ENCODE data around the gene STX16.
A peak's percentile ranks its signal among the peaks of the same experiment; 100 is the strongest.

The STX16 gene

DNA sequence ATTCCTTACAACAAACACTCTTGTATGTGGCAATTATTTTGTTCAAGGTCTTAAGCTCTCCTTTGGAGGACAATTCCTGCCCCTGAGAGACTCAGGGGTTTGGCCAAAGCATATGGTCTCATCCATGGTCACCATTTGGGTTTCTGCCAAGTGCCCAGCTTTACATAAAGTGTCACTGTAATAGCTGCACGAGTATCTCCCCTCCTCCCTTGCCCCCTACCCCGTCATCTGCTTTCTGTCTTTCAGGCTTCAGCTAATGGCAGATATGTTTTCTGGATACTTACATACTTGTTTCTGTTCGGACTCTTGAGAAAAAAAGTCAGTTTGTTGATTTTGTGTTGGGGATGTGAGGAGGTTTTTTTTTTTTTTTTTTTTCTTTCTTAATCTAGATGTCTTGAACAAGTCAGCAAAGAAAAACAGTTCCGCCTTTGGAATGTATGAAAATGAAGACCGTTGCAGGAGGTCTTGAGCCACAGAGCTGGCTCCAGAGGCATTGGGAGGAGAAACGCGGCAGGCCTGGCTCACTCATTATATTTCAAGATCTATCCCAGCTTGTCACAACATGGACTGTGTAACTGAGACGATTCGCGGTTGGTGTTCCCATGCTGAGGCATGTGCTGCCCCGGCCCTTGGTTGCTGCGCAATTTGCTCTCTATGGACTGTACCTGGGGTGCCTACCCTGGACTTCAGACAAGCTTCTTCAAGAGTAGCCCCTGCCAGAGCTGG, 32.6 kb upstream of the STX16 start:
- DNase-seq (ENCODE audit: low read depth in 3 of 3), result no peak

DNA sequence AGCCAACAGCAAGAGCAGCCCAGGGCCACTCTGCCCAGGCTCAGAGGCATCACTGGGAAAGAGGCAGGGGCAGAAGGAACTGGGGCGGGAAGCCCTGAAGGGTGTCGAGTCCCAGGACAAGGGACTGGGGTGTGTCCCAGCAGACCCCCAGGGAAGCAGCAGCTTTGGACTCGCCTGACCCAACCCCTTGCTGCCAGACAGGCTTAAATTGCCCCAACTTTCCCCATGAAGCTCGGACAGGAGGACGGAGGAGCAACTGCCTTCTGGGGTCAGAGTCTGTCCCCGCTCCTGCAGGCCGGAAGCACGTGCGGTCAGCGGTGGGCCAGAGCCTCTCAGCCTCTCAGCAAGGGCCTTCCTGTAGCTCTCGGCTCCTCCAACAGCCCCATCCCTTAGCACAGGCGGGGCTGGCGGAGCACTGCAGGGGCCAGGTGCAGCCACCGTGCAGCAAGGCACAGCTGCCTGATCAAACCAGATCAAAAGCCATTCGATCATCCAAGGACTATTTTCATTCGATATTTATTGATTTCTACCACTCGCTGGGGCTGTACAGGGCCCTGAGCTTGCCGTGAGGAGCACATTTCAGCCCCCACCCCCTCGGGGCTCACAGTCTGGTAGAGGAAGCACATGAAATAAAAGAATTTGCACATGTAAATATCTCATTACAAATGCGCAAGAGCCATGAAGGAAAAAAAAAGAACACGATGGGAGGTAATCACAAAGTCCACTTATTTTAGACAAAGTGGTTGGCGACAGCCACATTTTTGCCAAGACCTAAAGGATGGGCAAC, 31.8 kb upstream of the STX16 start:
- DNase-seq (ENCODE audit: low read depth in 3 of 3), result no peak

DNA sequence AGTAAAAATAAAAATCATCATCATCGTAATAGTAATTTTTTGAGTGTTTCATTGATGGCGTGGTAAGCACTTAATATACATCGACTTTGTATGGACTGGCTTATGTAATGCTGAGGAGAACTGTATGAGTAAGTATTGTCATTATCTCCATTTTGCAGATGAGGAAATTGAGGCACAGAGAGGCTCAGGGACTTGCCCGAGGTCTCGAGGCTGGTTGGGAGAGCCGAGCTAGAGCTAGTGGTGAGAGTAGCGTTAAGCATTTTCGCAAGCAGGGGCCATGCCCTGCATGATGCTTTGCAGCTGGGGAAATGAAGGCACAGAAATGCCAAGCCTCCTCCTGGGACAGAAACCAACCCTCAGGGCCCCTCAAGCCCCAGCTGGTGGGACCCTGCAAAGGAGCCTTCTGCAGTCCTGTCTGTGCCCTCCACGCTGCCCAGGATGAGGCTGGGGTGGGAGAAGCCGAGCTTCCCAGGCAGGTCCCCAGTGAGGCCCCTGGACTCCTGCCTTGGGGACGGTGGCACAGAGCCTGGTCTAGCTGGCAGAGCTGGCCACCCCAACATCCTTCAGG, 31.1 kb upstream of the STX16 start:
- no peak for DNase-seq (ENCODE audit: low read depth in 3 of 3)

DNA sequence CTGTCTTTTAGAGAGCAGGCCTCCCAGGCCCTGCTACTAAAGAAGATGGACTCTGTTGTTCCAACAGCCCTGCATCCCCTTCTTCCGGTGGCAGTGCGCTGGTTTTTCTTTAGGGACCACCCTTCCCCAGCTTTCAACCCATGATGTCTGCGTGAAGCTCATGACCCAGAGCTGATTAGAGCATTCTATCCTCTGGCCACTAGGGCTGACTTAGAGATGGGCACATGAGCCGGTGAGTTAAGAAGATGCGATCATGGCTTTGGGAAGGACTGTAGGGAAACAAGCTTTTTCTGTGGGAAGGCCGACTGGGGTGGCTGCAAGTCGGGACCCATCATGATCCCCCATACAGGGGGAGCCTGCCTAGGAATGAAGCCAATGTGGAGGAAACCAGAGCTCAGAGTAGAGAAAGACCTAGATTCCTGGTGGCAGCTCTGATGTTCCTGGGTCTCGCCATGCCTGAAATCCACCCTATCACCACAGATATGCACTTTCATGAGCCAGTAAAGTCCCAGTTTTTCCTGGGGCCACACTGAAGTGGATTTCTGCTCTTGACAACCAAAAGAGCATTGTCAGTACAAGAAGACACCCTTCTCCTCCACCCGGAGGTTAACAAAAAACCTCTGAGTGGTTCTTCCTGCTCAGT, 29.1 kb upstream of the STX16 start:
- no peak for DNase-seq (ENCODE audit: low read depth in 3 of 3)

DNA sequence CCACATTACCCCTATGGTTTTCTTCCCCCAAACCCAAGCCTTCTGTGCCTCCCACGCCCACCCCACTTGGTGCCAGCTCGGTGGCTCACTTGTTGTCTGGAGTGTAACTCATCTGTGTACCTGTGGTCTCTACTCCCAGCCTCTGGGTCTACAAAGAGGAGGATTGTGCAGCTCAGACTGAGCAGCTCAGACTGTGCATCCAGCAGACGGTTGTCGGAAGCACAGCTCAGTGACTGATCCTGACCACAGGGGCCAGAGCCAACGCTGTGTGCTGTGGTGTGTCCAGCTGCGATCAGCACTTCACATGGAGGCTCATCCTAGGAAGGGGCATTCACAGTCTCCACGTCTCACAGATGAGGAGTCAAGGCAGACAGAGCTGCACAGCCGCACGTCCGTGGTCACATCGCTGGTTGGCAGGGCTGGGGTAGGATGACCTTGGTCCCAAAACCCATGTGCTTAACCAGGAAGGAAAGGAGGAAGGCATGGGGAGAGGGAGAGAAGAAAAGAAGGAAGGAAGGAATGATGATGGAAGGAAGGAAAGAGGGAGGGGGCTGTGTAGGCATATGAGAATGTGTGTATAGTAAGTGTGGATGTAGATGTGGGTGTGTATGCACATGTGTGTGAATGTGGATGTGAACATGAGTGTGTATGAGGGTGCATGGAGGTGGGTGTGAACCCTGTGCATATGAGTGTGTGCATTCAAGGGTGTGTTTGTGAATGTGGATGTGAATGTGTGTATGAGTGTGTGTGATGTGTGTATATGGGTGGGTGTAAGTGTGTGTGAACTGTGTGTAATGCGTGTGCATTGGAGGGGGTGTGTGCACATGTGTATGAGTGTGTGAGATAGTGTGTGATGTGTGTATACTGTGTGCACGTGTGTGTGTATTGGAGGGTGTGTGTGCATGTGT, 28.2 kb upstream of the STX16 start:
- no peak for DNase-seq (ENCODE audit: low read depth in 3 of 3)

DNA sequence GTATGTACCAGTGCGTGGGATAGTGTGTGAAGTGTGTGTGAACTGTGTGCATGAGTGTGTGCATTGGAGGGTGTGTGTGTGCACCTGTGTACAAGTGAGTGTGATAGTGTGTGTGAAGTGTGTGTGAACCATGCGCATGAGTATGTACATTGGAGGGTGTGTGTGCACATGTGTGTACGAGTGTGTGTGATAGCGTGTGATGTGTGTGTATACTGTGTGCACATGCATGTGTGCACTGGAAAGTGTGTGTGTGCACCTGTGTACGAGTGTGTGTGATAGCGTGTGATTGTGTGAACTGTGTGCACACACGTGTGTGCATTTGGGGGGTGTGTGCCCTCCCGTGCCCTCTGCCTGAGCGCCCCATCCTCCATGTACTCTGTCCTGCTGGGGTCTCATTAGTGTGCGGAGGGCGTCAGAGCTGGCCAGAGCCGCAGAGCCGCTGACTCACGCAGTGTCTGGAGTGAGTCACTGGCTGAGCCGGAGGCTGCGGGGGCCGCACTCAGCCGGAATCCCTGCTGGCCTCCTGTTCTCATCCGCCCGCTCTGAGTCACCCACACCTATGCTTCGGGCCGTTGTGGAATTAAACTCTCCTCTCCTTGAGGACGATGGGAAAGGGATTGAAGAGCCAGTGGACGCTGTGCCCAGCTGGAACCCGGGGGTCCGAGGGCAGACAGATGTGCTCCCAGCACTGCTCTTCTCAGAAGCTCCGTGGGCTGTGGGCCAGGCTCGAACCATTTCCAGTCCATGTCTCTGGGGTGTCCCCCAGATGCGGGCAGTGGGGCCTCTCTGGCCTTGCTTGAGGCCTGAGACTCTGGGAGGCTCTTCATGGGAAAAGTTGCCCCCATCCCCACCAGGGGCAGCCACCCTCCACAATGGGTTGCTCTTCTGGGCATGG, 27.3 kb upstream of the STX16 start:
- no peak for DNase-seq (ENCODE audit: low read depth in 3 of 3)

DNA sequence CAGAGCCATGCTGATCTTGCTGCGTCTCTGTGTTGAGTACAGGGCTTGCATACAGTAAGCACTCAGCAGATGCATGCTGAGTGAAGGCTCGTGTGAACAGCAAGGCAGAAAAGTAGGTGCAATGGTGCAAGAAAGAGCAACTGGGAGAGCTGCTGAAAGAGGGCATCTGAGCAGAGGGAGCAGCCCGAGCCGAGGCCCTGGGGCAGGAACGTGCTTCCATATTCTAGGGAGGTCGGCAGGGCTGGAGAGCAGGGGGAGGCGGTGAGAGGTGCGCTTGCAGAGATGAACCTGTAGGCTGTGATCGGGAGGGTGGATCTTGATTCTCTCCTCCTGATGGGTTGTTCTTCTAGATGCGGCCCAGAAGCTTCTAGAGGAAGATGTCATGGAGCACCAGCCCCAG, 26.4 kb upstream of the STX16 start:
- no peak for DNase-seq (ENCODE audit: low read depth in 3 of 3)

DNA sequence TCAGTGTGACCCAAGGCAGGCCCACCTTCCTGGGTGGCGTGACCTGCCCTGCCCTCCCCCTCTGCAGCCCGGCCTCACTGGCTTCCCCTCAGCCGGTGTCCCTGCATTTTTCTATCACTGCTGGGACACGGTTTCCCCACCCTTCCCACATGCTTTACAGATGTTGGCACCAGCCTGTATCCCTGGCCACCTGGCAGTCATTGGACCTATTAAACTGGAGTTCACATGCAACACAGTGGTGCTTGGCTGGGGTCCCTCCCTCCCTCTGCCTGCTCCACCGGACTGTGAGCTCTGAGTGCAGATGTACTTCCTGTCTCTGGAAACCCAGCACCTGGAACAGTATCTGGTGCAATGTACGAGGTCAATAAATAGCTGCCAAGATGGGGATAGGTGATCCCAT, 25.5 kb upstream of the STX16 start:
- no peak for DNase-seq (ENCODE audit: low read depth in 3 of 3)

DNA sequence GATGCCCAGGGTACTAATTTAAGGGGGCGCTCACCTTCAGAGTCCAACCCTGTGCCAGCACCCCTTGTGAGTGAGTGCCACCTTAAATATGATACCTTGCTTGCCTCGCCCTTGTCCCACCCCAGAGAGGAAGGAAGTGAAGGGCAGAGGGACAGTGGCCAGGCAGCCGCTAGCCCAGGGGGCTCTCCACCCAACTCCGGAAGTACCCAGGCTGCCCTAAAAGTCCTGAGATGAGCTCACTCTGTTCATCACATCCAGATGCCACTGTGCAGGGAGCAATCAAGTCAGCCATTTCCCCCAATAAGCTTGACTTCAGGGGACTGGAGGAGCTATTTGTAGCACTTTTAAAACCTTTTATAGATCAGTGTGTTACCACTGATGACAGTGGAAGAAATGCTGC, 25.0 kb upstream of the STX16 start:
- no peak for DNase-seq (ENCODE audit: low read depth in 3 of 3)

DNA sequence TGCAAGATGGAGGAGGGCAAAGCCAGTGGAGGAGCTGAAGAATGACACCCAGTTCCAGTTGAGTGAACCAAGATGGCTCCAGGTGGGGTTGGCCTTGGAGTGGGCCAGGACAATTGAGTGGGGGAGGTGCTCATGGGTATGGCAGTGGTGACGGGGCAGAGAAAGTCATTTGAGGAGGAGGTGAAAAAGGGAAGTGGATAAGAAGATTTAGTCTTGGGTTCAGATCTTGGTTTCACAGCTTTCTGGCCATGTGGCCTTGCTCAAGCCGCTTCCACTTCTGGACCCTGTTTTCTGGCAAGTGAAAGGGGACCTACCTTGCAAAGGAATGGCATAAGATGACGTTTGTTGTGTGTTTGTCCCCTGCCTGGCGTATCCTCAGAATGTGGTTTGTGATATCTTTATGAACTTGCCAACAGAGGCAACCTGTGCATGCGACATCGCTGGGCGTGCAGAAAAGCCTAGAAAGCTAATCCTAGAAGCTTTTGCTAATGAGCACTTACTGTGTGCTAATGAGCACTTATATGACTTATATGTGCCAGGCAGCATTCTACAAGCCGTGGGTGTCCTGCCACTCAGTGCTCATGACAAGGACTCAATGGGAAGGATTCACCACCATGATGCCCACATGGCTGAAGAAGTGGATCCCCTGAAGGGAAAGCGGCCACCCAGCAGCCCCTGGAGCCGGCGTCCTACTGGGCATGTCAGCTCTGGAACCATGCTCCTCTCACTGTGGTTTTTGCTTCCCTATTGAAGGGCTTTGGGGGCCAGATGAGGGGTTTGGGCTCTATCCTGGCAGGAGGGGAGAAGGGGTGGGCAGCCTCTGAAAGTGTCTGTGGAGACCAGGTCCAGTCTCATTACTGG, 23.6 kb upstream of the STX16 start:
- DNase-seq (ENCODE audit: low read depth in 3 of 3), result no peak

DNA sequence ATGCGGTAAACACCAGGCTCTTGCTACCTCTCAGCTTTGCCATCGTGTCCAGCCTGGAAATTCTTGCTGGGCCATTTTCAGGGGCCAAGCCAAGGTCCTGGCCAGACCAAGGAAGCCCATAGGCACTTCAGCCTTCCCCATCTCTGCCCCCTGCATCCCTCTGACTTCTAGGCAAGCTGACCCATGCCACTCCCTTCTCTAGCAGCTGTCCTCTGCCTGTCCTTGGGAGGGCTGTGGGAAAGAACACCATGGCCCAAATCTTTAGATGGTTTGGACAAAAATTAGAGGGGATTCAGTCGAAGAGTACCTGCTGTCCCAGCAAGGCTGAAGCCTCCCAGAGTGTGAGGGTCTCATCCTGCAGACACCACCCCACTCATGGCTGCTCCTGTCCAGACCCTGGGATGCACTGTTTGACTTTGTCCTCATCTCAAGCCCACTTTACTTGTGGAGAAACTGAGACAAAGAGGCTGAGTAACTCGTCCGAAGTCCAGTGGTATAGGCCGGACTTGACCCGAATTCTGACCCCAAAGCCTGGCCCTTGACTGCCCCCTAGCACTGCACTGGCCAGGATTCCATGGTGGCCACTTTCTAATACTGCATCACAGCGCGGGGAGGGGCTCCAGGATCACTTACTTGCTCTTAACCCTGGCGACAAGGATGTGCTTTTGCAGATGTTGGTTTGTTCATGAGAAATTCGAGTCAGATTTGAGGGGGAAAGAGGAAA, 22.4 kb upstream of the STX16 start:
- DNase-seq (ENCODE audit: low read depth in 3 of 3), result no peak

DNA sequence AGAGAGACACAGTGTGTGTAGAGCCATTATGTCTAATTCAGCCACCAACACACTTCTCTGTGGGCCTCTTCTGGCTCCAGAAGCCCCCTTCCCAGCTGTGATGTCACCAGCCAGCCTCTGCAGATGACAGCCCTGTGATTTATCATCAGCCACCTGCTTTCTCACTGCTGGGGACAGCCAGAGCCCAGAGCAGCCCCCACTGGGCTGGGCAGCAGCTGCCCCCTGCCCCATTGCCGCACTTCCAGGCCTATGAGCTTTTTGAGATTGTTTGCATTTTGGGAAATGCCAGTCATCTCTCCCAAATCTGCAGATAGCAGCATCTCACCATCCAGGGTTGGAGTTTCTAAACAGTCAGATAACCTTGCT, 21.9 kb upstream of the STX16 start:
- DNase-seq (ENCODE audit: low read depth in 3 of 3), result no peak

DNA sequence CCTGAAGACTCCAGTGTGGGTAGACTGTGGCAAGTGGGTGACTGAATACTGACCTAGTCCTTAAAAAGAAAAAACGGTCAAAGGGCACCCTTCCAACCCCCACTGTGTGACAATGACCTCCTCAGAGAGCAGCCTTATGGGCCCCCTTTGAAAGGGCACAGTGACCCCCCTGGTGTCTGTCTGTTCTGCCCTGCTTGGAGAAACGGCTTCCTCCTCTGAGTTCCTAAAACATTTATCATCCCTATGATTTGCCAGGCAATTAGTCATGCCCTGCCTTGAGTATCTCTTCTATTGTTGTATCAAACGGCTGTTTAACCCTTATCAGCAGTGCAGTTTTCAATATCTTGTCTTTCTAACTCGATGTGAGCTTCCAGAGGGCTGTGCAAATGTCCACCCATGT, 21.0 kb upstream of the STX16 start:
- no peak for DNase-seq (ENCODE audit: low read depth in 3 of 3)

DNA sequence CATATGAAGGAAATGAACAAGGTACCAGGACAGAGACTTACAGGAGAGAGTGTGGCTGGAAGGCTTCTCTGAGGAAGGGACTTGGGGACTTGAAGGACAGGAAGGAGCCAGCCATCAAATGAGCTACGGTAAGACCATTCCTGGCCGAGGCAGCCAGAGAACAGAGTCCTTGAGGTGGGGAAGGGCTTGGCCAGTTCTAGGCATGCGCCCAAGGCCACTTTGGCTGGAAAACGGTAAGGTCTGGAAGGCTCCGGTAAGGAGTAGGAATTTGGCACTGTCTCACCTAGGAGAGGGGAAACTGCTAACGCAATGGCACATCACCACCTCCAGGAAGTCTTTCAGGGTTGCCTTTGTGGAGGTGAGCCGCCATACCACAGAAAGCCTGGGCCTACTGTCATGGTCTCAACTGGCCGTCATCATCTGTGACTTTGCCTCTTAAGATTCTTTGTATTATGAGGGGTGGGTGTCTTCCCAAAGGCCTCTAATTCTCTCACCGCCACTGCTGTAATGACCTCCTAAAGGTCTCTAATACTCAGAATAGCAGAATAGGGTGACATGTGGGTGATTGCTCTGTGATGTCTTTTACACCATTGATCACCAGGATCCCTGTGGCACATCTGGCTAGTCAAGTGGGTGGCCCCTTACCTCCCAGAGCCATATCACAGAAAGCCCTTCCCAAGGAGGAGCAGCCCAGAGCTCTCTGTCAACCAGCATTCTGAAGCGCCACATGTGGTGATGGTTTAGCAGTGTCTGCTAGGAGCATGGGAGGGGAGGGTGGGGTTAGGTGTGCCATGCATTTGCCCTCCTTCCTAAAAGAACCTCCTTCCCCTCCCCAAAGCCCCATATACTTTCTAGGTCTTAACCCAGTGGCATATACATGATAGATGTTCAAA, 17.7 kb upstream of the STX16 start:
- DNase-seq (ENCODE audit: low read depth in 3 of 3), result no peak

DNA sequence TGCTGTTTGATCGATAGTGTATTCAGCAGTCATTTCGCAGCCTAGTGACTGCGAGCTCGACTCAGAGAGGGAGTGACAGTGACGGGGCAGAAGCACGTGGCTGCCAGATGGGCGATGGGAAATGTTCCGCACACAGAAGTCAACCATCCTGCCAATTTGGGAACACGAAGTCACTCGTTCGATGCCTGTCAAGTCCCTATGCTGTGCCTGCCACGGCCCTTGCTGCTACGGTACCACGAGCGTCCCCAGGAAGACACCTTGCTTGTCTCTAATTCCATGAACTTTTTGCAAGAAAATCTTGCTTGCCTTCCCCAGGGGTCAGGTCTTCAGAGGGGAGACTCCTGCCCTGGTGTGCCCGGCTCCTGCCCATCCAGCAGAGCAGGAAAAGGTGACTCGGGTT, 17.0 kb upstream of the STX16 start:
- DNase-seq (ENCODE audit: low read depth in 3 of 3), result no peak

DNA sequence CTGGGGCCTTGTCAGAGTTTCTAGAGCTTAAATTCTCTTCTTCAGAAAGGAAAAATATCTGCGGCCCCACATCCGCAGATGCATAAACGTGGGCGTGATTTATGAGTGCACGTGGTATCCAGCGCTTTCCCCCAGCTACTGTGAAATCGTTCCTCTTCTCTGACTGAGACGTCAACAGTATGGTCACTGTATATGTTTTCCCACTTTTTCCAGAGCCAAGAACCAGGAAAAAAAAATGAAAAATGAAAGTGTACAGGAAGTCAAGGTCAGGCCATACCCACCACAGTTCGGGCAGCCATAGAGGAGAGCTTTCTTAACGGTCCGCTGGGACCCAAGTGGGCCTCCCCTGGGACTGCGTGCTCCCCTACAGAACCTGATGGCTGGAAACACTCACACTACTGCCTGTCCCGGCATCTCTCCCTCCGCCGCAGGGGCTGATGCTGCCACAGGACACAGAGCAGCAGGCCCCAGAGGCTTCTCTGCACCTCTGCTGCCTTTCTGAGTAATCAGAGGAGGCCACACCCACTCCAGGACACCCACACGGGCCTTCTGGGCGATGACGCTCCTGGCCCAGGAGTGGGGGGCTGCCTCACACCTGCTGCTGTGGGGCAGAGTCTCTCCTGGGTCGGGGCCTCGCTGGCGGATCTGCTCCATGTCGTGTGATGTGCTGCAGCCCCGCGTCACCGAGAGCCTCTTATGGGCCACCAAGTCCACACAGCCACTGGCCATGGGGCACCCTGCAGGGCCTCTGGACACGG, 16.4 kb upstream of the STX16 start:
- peak; percentile 4 to 51 (median 45) for DNase-seq (ENCODE audit: low read depth in 3 of 3)

DNA sequence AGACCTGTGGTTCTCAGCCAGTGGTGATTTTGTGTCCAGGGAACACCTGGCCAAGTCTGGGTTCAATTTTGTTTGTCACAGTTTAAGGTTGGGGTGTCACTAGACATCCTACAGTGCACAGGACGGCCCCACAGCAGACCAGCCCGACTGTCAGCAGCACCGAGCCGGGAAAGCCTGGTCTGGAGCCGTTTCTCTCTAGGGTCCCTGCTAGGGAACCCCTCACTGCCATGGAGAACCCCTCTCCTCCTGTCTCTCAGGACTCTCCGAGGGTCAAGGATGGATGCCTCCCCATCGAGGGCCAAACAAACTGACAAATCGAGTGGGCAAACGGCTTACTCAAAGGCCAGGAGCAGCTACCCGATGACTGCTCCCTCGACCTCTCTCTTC, 15.8 kb upstream of the STX16 start:
- DNase-seq (ENCODE audit: low read depth in 3 of 3), result no peak
